ELR (cell line): ENCODE results near the gene RASA3.
"Not testable (repeated sequence)": the region's sequence is repeated elsewhere in the genome, so short reads cannot be mapped to it uniquely, and the experiment has no call there.

Experiments used
- DNase-seq: peaks from one replicate; pipeline ENCODE4 v3.0.0-alpha.2; 2015; ENCODE audit warnings: low read depth

RASA3 gene

GRCh38 chr13:114080739-114081561, 51.5 kb downstream of the RASA3 start:
- no peak for DNase-seq

GRCh38 chr13:114079601-114080536, 52.6 kb downstream of the RASA3 start:
- no peak for DNase-seq

GRCh38 chr13:114078461-114079451, 53.7 kb downstream of the RASA3 start:
- DNase-seq, result peak; percentile 76

GRCh38 chr13:114077933-114078325, 54.5 kb downstream of the RASA3 start:
- DNase-seq, result no peak

GRCh38 chr13:114077099-114077932, 55.1 kb downstream of the RASA3 start:
- no peak for DNase-seq

- no peak for DNase-seq
These were observed 55.9 kb downstream of the RASA3 start for GRCh38 chr13:114076329-114077090.

- DNase-seq, result not testable (repeated sequence)
These were observed 56.6 kb downstream of the RASA3 start for GRCh38 chr13:114075811-114076210.

GRCh38 chr13:114074671-114075315, 57.6 kb downstream of the RASA3 start:
- no peak for DNase-seq

- DNase-seq, result no peak
These were observed 58.4 kb downstream of the RASA3 start for GRCh38 chr13:114073881-114074612.

GRCh38 chr13:114072421-114072820, 60.0 kb downstream of the RASA3 start:
- DNase-seq, result no peak

GRCh38 chr13:114071991-114072390, 60.4 kb downstream of the RASA3 start:
- no peak for DNase-seq

- no peak for DNase-seq
These were observed 61.0 kb downstream of the RASA3 start for GRCh38 chr13:114071410-114071809.

- no peak for DNase-seq
These were observed 62.2 kb downstream of the RASA3 start for GRCh38 chr13:114070098-114070799.

- no peak for DNase-seq
These were observed 62.9 kb downstream of the RASA3 start for GRCh38 chr13:114069376-114070097.

GRCh38 chr13:114068656-114069318, 63.6 kb downstream of the RASA3 start:
- peak; percentile 79 for DNase-seq

- no peak for DNase-seq
These were observed 64.4 kb downstream of the RASA3 start for GRCh38 chr13:114067886-114068651.
